Measurements from ENCODE around the gene CLOCK. TPM values are rescaled to one million over a fixed set of nuclear protein-coding genes. Genes with fewer than 3 reads are reported as not detected.

The CLOCK gene
- total and polyA plus RNA-seq, 11 donors: 8.3 to 42.1 (median 31.0) TPM

DNA sequence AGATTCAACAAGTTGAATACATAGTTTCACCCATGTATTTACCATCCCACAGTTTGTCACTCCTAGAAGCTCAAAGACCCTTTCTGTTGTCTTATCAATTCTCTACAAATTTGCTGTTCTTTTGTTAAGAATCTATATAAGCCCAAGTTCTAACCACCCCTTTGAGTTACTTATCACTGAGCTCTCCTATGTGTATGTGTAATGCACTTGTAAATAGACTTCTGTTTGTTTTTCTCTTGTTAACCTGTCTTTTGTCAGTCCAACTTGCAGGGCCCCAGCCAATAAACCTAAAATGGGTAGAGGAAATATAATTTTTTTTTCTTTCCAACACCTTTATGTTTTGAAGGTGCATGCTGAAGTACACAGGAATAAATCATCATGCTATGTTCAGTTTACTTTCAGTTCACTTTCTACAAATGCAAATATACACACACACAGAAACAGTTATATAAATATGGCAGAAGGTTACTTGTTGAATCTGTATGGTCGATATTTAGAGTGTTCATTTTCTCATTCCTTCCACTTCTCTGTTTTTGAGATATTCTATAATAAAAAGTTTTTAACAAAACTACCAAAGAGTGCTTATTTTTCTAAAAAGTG is 22.3 kb upstream of the CLOCK start:
- no peak for TF ChIP-seq POLR2A (IDR thresholded peaks at IDR 0.05)
- TF ChIP-seq CTCF (IDR thresholded peaks at IDR 0.05): no peak

DNA sequence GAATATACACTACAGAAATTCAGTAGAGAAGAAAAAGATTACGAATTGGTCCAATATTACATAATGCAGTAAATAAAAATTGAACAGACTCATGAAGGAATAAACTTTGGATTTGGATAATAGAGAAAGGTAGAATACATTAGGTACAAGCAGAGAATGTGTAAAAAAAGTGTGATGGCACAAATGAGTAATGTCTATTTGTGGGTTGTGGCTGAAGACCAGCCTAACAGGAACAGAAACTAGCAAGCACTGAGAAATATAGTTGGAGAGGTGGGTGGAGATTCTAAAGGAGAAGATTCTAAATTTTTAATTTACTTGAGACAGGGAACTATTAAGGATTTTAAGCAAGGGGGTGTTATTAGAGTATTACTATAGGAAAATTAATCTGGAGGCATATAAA is 15.2 kb upstream of the CLOCK start:
- Histone ChIP-seq H3K27ac (no peak overlapping the region), H3K4me1 (peaks cover 0 to 11% (median 0%) of the 10 kb centered on the region in 12 donors), H3K27me3 (no peaks in the 10 kb centered on the region), H3K4me3 (no peak overlapping the region), H3K9me3 (no peaks in the 10 kb centered on the region), H3K36me3 (no peaks in the 10 kb centered on the region)
- ATAC-seq (no peak), DNase-seq (no peak)
- TF ChIP-seq POLR2A (IDR thresholded peaks at IDR 0.05) (no peak), CTCF (IDR thresholded peaks at IDR 0.05) (no peak)
- WGBS, 4 donors: 92 to 98% (median 97%) methylated on average over 1 of the region's 1 CpG
- intact Hi-C loops (cut with DNase I): no loop called here

More for the DNA sequence above, 22.3 kb upstream of the CLOCK start:
- H3K27me3 ChIP-seq: no peaks in the 10 kb centered on the region
- ATAC-seq (no peak), DNase-seq (no peak)
- intact Hi-C loops (cut with DNase I): no loop called here
- peaks cover 0 to 6% (median 0%) of the 10 kb centered on the region in 12 donors for H3K9me3 ChIP-seq
- no peak overlapping the region for H3K27ac ChIP-seq
- 82 to 91% (median 89%) methylated on average over 1 of the region's 1 CpG for WGBS, 4 donors
- H3K4me3 ChIP-seq: no peak overlapping the region
- no peaks in the 10 kb centered on the region for H3K36me3 ChIP-seq
- no peaks in the 10 kb centered on the region for H3K4me1 ChIP-seq

DNA sequence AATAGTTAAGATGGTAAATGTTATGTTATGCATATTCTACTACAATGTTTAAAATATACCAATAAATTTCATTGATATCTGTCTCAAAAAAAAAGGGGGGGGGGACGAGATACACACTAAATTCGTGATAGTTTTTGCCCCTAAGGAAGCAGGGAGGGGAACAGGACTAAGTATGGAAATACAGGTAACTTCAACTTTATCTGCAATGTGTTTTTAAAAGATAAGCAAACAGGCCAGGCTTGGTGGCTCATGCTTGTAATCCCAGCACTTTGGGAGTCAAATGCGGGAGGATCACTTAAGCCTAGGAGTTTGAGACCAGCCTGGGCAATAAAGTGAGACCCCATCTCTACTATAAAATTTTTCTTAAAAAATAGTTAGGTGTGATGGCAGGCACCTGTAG is 13.4 kb upstream of the CLOCK start:
- Histone ChIP-seq H3K36me3 (no peaks in the 10 kb centered on the region), H3K27ac (no peak overlapping the region), H3K4me3 (no peak overlapping the region), H3K27me3 (no peaks in the 10 kb centered on the region), H3K4me1 (peaks cover 0 to 11% (median 0%) of the 10 kb centered on the region in 12 donors), H3K9me3 (no peaks in the 10 kb centered on the region)
- no peak for ATAC-seq
- TF ChIP-seq CTCF (IDR thresholded peaks at IDR 0.05) (no peak), POLR2A (IDR thresholded peaks at IDR 0.05) (no peak)
- intact Hi-C loops (cut with DNase I): no loop called here
- 76 to 92% (median 83%) methylated on average over 3 of the region's 3 CpGs for WGBS, 4 donors
- no peak for DNase-seq

- no peak for DNase-seq
- peak; percentile 12 to 58 (median 45) for TF ChIP-seq CTCF (IDR thresholded peaks at IDR 0.05)
- no peak for TF ChIP-seq POLR2A (IDR thresholded peaks at IDR 0.05)
- 44 to 58% (median 52%) methylated on average over 2 of the region's 2 CpGs for WGBS, 4 donors
- ATAC-seq: no peak
- Histone ChIP-seq H3K27ac (no peak overlapping the region), H3K27me3 (no peaks in the 10 kb centered on the region), H3K4me3 (no peak overlapping the region), H3K4me1 (peaks cover 0 to 10% (median 0%) of the 10 kb centered on the region in 12 donors), H3K36me3 (no peaks in the 10 kb centered on the region), H3K9me3 (no peaks in the 10 kb centered on the region)
- intact Hi-C loops (cut with DNase I): loop anchor here in 9 of 10 donors (5.0 to 10.0 kb wide), 6 partner anchors 100 to 580 kb away; partner anchors contain the start of genes SRD5A3 (in 4 of the 9) and TMEM165 (in 1 of the 9)
Observed at GRCh38 chr4:55554453-55555030, 7.8 kb upstream of the CLOCK start.
